Loucy (cell line): ENCODE measurements around the gene LSM14B.

ENCODE experiments used
- H2AFZ ChIP-seq: fragments of 200-600 bp; sonication (generic); 2 replicates; pipeline ENCODE4 v1.6.0; 2016; ENCODE audit warnings: antibody characterized with exemption, mild to moderate bottlenecking, low read length, moderate library complexity
- H3F3A ChIP-seq: fragments of 200-600 bp; 2 replicates; pipeline ENCODE4 v1.6.0; 2016; ENCODE audit warnings: antibody characterized with exemption, low read depth, mild to moderate bottlenecking
- H3K27me3 ChIP-seq: fragments of 200-600 bp; sonication (generic); 2 replicates; pipeline ENCODE4 v1.6.1; 2014; ENCODE audit warnings: low read length, mild to moderate bottlenecking; ENCODE audit not compliant: insufficient read depth, poor library complexity, severe bottlenecking
- H3K36me3 ChIP-seq: fragments of 200-600 bp; sonication (generic); 2 replicates; pipeline ENCODE4 v1.6.1; 2016; ENCODE audit warnings: low read length; ENCODE audit not compliant: insufficient read depth
- H3K4me1 ChIP-seq: fragments of 200-600 bp; sonication (generic); 2 replicates; pipeline ENCODE4 v1.5.1; 2014; ENCODE audit warnings: low read length, mild to moderate bottlenecking; ENCODE audit not compliant: insufficient read depth, poor library complexity, severe bottlenecking
- H3K4me2 ChIP-seq: fragments of 200-600 bp; sonication (generic); 2 replicates; pipeline ENCODE4 v1.6.0; 2014; ENCODE audit warnings: antibody characterized with exemption, low read length, low read depth, mild to moderate bottlenecking; ENCODE audit not compliant: poor library complexity, severe bottlenecking
- H3K4me3 ChIP-seq: fragments of 200-600 bp; sonication (generic); 2 replicates; pipeline ENCODE4 v1.5.1; 2014; ENCODE audit warnings: low read length, mild to moderate bottlenecking, mixed read lengths; ENCODE audit not compliant: poor library complexity, severe bottlenecking
- H3K79me2 ChIP-seq: fragments of 200-600 bp; sonication (generic); 2 replicates; pipeline ENCODE4 v1.6.1; 2014; ENCODE audit warnings: low read length; ENCODE audit not compliant: insufficient read depth
- H3K9ac ChIP-seq: fragments of 200-600 bp; sonication (generic); 2 replicates; pipeline ENCODE4 v1.6.0; 2014; ENCODE audit warnings: mild to moderate bottlenecking, low read depth, low read length, moderate library complexity; ENCODE audit not compliant: poor library complexity, severe bottlenecking
- H3K9me2 ChIP-seq: fragments of 200-600 bp; sonication (generic); replicated peaks from 2 replicates; pipeline ENCODE4 v1.6.1; 2016; ENCODE audit warnings: low read depth, low read length, mixed read lengths
- H3K9me3 ChIP-seq: fragments of 200-600 bp; sonication (generic); 2 replicates; pipeline ENCODE4 v1.6.1; 2014; ENCODE audit warnings: mild to moderate bottlenecking, antibody characterized with exemption, low read length, low read depth; ENCODE audit not compliant: insufficient read depth
- H4K20me1 ChIP-seq: fragments of 200-600 bp; sonication (generic); 2 replicates; pipeline ENCODE4 v1.6.0; 2014; ENCODE audit warnings: antibody characterized with exemption, low read length, mild to moderate bottlenecking; ENCODE audit not compliant: insufficient read depth, poor library complexity, severe bottlenecking
- EZH2phosphoT487 ChIP-seq: fragments of 200-600 bp; IDR thresholded peaks from 2 replicates; pipeline ENCODE4 v1.6.1; 2018; ENCODE audit warnings: antibody characterized with exemption, mild to moderate bottlenecking, moderate library complexity, borderline replicate concordance
- TF ChIP-seq, protein P1 (sequence below): fragments of 200-600 bp; sonication (generic); conservative IDR thresholded peaks from 2 replicates; pipeline ENCODE4 v1.5.1; 2014; ENCODE audit warnings: mild to moderate bottlenecking, antibody characterized with exemption, low read length

The LSM14B gene

DNA sequence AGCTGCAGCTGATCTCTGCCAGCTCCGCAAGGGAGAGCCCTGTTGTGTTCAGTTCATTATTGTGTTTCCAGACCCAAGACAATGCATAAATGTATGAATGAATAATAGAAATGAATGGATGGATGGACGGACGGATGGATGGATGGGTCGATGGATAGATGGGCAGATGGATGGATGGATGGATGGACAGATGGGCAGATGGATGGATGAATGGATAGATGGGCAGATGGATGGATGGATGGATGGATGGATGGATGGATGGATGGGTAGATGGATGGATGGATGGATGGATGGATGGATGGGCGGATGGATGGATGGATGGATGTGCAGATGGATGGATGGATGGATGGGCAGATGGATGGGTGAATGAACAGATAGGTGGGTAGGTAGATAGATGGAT is 16.7 kb upstream of the LSM14B start:
- H3K4me1 ChIP-seq, result no peaks in the 10 kb centered on the region
- peaks cover 19% of the 10 kb centered on the region; the same call in 1 of the 2 replicates for H3K9me3 ChIP-seq
- H3K9me2 ChIP-seq, result no peaks in the 10 kb centered on the region
- no peaks in the 10 kb centered on the region for H3K79me2 ChIP-seq
- H2AFZ ChIP-seq, result no peak overlapping the region
- H3K4me2 ChIP-seq, result no peak overlapping the region
- H3K36me3 ChIP-seq, result no peaks in the 10 kb centered on the region
- no peaks in the 10 kb centered on the region for H3F3A ChIP-seq
- no peak overlapping the region for H3K4me3 ChIP-seq
- H3K27me3 ChIP-seq, result no peaks in the 10 kb centered on the region
- TF ChIP-seq, protein P1, sequence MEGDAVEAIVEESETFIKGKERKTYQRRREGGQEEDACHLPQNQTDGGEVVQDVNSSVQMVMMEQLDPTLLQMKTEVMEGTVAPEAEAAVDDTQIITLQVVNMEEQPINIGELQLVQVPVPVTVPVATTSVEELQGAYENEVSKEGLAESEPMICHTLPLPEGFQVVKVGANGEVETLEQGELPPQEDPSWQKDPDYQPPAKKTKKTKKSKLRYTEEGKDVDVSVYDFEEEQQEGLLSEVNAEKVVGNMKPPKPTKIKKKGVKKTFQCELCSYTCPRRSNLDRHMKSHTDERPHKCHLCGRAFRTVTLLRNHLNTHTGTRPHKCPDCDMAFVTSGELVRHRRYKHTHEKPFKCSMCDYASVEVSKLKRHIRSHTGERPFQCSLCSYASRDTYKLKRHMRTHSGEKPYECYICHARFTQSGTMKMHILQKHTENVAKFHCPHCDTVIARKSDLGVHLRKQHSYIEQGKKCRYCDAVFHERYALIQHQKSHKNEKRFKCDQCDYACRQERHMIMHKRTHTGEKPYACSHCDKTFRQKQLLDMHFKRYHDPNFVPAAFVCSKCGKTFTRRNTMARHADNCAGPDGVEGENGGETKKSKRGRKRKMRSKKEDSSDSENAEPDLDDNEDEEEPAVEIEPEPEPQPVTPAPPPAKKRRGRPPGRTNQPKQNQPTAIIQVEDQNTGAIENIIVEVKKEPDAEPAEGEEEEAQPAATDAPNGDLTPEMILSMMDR, result no peak
- TF ChIP-seq EZH2phosphoT487, result no peak
- H4K20me1 ChIP-seq, result no peaks in the 10 kb centered on the region
- H3K9ac ChIP-seq, result no peak overlapping the region

DNA sequence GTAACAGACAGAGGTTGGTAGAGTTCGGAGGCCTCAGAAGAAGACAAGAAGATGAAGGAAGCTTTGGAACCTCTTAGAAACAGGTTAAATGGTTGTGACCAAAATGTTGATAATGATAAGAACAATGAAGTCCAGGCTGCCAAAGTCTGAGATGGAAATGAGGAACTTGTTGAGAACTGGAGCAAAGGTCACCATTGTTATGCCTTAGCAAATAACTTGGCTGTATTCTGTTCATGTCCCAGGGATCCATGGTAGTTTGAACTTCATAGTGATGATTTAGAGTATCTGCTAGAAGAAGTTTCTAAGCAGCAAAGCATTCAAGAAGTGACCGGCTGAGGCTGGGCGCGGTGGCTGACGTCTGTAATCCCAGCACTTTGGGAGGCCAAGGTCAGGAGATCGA is 11.1 kb upstream of the LSM14B start:
- no peaks in the 10 kb centered on the region for H3K27me3 ChIP-seq
- no peaks in the 10 kb centered on the region for H3F3A ChIP-seq
- no peak overlapping the region for H3K4me3 ChIP-seq
- no peak overlapping the region for H3K4me2 ChIP-seq
- no peaks in the 10 kb centered on the region for H4K20me1 ChIP-seq
- peaks cover 13% of the 10 kb centered on the region; the same call in 1 of the 2 replicates for H3K9me3 ChIP-seq
- no peak overlapping the region for H2AFZ ChIP-seq
- H3K9me2 ChIP-seq, result no peaks in the 10 kb centered on the region
- no peak overlapping the region for H3K9ac ChIP-seq
- no peaks in the 10 kb centered on the region for H3K4me1 ChIP-seq
- TF ChIP-seq EZH2phosphoT487, result no peak
- TF ChIP-seq, protein P1, result no peak
- no peaks in the 10 kb centered on the region for H3K79me2 ChIP-seq
- H3K36me3 ChIP-seq, result no peaks in the 10 kb centered on the region

DNA sequence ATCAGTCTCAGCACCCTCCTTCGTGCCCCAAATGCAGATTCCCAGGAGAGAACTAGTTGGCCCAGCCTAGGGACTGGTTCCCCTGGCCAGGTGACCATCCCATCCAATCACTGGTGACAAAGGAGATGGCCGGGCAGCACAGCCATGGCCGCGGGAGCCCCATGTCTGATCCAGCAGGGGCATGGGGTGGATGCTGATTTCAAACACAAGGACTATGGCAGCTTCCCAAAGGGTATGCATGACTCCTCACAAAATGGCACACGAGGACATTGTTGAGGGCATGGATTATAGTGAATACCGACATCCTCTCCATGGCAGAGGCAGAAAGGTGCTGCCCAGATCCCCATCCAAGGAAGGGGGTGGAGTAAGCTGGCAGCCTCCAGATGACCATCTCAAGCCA is 9.9 kb upstream of the LSM14B start:
- no peak overlapping the region for H2AFZ ChIP-seq
- no peak for TF ChIP-seq EZH2phosphoT487
- TF ChIP-seq, protein P1, result no peak
- H3K36me3 ChIP-seq, result no peaks in the 10 kb centered on the region
- no peak overlapping the region for H3K4me2 ChIP-seq
- H4K20me1 ChIP-seq, result no peaks in the 10 kb centered on the region
- no peaks in the 10 kb centered on the region for H3F3A ChIP-seq
- H3K4me1 ChIP-seq, result peaks cover 7% of the 10 kb centered on the region
- peaks cover 9% of the 10 kb centered on the region; the same call in 1 of the 2 replicates for H3K9me3 ChIP-seq
- H3K27me3 ChIP-seq, result no peaks in the 10 kb centered on the region
- H3K9me2 ChIP-seq, result no peaks in the 10 kb centered on the region
- no peak overlapping the region for H3K9ac ChIP-seq
- no peaks in the 10 kb centered on the region for H3K79me2 ChIP-seq
- no peak overlapping the region for H3K4me3 ChIP-seq
